ENCODE measurements around the gene CABLES1.
A peak's percentile ranks its signal among the peaks of the same experiment; 100 is the strongest.
"Not testable (repeated sequence)": the region's sequence is repeated elsewhere in the genome, so short reads cannot be mapped to it uniquely, and the experiment has no call there.

Gene CABLES1

DNA sequence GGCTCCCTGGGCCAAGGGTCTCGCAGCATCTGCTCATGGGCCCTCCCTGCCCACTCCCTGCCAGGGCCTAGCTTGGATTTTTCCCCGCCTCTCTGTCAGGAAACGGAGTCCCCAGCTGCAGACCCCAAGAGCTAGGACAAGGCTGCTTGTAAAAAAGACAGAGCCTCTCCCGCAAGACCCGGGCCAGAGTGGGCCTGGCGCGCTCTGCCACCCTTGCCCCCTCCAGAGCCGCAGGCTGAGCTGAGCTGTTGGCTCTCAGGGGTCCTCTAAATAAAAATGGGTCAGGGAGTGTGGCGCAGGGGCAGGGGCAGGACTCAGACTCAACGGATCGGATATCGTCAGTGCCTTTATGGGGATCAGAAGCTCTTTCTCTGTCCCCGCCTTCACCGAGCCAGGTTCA is 112.6 kb downstream of the CABLES1 start:
- DNase-seq, result no peak

DNA sequence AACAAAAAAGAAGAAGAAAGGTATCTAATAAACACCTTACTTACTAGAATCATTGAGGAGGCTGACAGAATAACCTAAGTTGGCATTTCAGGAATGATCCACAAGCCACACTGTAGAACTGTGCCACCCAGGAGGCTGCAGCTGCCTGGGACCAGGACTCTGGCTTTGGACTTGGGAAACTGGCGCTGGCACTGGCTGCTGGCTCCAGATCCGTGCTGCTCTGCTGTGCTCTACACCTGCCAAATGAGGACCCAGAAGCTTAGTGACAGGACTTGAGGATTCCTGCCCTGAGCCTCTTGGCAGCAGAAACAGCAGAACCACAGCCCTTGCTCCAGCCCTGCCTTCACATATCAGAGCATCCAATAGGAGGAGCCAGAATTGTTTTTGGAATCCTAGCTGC is 113.5 kb downstream of the CABLES1 start:
- no peak for DNase-seq

DNA sequence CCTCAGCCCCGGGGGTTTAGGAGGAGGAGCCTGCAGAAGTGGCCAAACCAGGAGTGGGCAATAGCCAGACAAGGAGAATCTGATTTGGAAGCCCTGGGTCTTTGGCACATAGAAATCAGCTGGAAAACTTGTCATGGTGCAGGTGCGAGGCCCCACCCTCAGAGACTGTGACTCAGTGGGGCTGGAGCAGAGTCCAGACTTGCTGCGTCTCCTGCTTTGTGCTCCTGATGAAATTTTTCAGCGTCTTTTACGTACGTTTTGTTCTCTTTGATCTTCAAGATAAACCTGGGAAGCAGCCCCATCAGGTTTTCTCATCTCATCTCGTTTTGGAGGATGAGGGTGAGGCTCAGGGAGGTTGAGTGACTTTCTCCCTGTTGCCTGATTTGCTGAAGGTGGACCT is 114.1 kb downstream of the CABLES1 start:
- DNase-seq, result no peak

DNA sequence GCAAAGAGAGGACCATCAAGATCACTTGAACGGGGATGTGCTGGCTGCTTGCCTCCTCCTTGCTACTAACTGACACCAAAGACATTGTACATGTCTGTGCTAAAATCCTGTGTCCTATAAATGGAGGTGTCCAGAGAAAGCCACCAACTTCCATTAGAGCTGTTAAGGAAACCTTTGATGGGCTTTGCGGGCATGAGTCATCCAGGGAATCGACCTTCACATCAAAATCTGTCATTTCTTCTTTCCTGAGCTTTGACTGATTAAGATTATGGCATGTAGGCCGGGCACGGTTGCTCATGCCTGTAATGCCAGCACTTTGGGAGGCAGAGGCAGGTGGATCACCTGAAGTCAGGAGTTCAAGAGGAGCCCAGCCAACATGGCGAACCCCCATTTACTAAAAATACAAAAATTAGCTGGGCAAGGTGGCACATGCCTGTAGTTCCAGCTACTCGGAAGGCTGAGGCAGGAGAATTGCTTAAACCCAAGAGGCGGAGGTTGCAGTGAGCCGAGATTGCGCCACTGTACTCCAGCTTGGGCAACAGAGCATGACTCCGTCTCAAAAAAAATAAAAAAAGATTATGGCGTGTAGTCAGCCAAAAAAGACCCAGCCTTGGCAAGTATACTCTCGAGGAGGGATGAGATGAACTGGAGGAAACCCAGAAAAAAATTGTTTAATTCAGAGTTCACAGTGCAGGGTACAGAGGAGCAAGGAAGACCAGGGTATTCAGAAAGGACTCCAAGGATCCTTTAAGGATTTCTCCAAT is 115.8 kb downstream of the CABLES1 start:
- no peak for DNase-seq

DNA sequence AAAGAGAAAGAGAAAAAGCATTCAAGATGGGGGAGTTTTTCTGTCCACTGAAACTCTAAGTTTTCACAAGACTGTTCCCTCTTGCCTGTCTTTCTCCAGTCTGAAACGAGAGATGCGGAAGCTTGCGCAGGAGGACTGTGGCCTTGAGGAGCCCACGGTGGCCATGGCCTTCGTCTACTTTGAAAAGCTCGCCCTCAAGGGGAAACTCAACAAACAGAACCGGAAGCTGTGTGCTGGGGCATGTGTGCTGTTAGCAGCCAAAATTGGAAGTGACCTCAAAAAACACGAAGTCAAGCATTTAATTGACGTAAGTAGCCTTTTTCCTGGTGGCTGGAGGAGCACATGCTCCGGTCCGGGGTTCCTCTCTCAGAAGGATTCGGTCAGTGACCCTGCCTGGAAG is 118.3 kb downstream of the CABLES1 start:
- DNase-seq, result no peak

DNA sequence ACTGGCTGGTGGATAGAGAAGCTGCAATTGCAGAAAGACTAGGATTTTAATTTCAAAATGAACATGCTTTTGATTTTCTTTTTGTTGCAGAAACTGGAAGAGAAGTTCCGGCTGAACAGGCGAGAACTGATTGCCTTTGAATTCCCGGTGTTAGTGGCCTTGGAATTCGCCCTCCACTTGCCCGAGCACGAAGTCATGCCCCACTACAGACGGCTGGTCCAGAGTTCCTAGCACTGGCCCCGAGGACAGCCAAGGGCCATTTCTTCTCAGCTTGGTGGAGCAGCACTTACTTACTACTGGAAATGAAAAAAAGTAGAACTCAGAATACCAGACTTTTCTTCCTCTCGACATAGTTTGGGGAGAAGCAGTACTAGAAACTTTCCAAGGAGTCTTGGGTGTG is 121.9 kb downstream of the CABLES1 start:
- DNase-seq, result no peak

DNA sequence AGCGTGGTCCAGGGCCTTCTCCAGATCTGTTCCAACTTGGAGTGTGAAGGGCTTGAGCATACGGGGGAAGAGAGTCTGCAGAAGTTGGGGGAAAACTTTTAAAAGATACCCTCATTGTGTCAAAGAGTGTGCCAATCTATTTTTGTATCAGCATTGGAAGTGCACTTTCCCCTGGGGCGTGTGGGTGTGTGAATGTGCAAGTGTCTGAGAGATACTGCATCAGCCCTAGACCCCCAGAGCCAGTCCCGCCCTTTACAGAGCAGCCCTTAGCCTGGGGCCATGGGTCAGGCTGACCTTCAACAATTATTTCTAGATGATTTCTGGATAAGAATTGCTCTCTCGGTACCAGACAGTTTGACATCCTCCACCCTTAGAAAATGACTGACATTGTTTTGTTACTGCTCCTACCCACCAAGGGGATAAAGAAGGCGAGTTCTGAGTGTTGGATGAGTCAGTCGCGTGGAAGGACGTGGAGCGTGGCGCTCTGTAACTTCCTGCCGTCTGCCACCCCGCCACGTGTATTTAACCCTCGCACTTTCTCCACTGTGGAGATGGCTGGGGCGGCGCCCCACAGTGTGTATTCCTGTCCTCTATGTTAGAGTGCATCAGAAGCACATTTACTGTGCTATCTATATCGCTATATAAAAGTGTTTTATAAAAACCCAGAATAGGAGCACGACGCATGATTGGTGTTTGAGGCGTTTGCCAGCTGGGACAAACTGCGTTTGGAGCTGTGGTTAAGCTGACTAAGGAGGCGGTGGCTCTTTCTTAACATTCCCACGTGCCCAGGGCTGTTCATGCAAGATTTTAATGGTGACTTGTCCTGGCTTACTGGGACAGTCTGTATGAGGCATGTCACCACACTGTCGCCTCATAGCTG is 122.6 kb downstream of the CABLES1 start:
- DNase-seq, result peak; percentile 53

DNA sequence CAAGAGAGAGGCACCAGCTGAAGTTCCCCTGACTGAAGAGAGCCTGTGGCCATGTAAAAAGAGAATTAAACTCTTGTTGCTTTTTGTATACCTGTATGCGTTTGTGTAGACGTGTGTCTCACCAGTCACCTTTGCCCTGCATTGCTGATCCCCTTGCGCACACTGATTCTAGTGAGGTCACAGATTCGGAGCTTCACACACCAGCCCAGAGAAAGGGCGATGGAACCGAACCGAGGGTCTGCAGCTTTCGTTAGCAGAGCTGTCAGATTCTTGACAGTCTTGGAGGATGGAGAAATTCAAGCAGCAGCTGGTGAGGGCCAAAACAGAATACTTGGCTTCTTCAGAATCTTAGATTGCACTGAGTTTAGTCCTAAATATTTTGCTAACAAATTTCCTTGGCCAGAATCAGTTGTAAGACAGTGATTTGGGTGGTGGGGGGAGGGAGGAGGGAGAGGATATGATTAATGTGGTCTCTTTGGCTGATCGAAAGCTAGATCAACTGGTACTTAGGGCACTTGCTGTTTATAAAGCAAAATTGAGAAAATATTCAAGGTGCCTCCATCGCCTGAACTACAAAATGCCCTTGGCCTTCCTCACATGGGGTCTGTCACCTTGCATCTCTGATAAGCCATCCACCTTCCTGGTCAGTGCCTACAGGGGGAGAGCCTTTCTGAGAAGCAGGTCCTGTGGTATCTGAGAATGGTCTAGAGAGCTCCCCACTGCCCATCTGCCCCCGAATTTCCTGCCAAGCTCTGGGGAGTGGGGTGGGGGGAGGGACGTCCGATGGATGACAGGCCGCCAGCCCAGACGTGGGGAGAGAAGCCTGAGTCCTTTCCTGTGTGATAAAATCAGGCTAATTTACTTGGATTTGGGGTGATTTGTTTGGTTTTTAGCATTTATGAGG is 123.5 kb downstream of the CABLES1 start:
- no peak for DNase-seq

DNA sequence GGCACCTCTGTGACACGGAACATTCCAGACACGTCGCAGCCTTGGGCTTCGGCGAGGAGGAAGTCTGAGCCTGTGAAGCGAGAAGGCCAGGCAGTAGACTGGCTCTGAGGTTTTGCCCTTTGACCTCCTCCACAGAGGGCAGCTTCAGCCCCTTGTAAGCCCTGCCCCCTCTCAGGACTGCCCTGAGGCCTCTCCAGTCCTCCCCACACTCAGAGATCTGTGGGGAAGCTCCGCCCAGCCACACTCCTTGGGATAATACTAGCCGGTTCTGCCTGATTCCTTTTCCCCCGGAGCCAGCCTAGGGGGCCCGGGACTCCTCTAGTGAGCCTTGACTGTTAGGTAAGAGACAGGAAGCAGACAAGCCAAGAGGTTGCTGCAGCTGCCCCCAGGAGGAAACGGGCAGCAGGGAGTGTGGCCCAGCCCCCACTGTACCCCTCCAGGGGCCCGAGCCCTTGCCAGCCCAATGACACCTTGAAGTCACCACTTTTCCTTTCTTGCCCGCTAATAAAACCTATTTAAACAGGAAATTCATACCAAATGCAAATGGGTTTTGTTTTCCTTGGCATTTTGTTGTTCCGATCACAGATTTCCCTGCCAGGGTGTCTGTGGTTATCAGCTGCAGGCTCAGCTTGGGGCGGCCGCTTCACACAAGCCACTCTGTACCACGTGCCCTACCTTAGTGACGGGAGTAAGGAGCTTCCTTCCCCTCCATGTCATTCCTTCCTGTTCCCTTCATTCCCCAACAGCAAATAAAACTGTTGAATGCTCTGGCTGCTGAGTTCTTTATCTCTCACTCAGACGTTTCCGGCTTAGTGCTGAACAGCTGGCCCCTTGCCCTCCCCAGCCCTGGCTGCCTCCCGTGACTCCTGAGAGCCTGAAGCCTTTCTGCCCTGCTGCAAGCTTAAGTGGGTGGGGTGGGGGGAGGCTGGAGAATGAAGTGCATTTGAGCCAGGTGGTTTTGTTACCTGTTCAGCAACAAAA is 124.7 kb downstream of the CABLES1 start:
- DNase-seq, result peak; percentile 86

DNA sequence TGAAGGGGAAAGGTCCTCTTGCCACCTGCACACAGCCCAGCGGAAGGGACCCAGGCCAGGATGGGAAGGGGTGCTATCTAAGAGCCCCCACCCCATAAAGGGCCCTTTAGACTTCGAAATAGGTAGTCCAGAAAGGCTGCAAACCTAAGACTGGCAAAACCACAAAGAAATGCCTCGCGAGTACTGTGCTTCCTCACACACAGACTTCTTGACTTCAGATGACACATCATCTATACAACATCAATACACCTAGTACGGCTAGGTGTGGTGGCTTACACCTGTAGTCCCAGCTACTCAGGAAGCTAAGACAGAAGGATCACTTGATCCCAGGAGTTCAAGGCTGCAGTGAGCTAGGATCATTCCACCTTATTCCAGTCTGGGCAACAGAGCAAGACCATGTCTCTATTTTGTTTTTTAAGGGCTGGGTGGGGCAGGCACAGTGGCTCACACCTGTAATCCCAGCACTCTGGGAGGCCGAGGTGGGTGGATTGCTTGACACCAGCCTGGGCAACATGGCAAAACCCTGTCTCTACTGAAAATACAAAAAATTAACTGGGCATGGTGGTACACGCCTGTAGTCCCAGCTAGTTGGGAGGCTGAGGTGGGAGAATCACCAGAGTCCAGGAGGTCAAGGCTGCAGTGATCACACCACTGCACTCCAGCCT is 125.8 kb downstream of the CABLES1 start:
- DNase-seq, result no peak

DNA sequence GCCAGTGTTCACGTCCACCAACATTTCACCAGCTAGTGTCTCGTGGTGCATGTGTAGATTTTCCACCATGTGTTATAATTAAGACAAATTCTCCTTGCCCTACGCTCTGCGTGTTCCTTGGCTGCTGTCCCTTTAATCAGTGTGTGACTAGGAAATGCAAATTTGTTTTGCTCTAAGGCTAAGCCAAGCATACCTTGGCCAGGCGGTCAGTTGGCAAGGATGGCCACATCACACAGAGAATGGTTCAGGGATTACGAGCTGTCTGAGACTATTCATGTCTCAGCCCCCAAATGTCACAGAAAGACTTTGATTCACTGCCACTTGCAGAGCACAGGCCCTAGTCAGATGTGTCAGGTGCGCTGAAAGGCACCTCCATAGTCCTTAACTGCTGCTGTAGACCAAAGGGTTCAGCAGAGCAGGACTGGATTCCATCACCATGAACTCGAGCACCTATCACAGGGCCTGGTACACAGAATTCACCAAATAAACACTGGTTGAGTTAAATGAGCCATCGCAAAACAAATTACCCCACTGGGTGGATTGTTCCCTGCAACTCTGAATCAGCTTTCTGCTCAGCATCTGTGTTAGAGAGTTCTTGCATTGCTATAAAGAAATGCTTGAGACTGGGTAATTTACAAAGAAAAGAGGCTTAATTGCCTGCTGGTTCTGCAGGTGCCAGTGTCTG is 128.4 kb downstream of the CABLES1 start:
- DNase-seq, result no peak

DNA sequence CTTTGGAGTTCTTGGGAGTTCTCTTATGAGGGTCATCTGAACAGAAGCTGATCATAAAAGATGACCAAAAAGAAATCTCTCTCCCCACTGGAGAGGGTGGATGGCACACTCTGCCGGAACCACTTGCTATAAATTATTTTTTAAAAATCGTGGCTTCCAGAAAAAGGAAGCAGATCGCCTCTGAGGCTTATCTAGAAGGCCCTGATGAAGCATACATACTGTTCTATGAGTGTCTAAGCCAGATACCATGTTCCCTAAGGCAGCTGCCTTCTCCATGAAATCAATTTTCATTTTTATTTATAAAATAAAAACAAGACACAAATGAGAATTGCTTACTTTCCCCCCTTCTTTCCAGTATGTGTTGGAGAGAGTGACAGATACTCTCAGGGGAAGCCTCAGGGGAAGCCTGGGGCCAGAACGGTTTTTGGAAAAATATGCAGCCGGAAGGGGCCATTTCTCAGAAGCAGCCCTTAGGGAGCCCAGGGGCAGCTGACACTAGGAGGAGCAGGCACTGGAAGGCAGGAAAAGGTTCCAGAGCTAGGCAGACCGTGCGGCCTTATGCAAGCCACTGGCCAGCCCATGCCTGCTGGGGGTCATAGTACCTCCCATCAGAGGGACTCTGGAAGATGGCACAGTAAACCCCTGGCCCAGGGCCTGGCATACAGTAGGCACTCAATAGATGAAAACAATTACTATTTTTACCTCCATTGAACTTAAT is 130.6 kb downstream of the CABLES1 start:
- no peak for DNase-seq

DNA sequence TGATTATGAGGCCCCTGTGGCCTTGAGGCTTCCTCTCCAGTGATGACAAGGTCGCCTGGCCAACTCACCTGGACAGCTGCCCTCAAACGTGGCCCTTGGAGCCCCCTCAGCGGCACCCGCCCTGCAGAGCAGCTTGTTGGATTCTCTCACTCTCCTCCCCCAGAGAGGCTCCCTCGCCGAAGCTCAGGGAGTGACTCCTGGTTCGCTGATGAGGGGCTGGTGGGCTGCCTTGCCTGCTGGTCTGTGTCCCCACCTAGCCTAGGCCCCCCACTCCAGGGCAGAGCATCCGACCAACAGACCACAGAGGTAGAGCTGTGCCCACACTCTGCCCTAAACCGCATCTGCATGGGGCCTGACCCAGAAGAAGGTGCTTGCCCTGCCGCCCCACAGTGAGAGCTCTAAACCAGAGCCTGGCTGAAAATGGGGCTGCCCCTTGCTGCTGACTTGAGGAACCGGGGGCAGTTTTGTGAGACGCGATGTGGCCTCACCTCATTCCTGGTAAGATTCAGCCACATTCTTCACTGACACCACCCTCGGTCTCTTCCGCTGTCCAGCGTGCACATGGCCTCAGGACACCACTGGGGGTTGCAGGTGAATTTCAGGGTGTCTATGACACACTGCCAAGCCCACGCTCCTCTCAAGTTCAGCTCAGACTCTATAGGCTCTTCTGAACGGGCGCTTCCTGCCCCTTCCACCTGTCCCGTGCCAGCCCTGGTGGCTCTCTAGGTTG is 131.6 kb downstream of the CABLES1 start:
- no peak for DNase-seq

DNA sequence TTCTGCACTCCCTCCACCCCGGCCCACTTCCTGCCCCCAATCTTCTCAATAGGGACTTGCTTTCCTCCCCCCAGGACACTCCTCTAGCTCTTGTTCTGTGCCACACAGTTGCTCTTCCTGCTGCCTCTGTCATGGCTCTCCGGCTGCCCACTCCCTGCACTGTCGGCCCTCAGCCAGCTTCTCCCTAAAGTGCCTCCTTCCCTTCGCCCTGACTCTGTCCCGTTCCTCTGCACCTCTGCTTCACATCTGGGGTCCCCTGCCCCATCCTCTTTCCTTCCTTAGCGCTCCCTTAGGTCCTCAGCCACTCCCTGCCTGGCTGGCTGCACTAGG is 132.1 kb downstream of the CABLES1 start:
- no peak for DNase-seq

DNA sequence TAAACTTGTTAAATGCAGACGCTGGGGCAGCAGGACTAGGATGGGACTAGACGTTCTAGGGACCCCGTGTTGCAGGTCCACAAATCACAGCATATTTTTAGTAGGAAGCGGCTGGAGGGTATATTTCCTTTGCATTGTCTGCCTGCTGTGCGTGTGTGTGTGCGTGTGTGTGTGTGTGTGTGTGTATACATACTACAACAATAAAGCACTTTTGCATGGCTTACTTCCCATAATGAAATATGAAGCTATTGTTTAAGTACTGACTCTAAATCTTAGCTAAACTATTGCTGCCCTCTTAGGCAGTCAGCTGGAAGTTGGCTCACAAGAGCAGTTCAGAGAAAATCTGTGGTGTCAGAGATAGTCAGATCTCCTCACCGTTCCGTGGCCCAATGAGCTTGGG is 133.4 kb downstream of the CABLES1 start:
- DNase-seq, result no peak

DNA sequence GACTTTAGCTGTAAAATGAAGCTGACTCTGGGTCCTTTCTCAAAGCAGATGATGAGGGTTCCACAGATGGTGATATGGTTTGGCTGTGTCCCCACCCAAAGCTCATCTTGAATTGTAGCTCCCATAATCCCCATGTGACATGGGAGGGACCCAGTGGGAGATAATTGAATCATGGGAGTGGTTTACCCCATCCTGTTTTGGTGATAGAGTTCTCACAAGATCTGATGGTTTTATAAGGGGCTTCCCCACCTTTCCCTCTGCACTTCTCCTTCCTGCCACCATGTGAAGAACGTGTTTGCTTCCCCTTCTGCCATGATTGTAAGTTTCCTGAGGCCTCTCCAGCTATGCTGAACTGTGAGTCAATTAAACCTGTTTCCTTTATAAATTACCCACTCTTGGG is 133.8 kb downstream of the CABLES1 start:
- not testable (repeated sequence) for DNase-seq

DNA sequence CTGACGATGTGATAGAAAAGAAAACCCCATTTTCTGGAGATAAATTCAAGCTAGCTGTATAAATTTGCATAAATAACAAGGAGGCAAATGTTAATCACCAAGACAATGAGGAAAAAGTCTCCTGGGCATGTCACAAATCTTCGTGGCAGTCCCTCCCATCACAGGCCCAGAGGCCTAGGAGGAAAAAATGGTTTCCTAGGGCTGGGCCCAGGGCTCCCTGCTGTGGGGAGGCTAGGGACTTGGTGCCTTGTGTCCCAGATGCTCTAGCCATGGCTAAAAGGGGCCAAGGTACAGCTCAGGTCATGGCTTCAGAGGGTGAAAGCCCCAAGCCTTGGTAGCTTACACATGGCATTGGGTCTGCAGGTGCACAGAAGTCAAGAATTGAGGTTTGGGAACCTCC is 134.6 kb downstream of the CABLES1 start:
- DNase-seq, result no peak

DNA sequence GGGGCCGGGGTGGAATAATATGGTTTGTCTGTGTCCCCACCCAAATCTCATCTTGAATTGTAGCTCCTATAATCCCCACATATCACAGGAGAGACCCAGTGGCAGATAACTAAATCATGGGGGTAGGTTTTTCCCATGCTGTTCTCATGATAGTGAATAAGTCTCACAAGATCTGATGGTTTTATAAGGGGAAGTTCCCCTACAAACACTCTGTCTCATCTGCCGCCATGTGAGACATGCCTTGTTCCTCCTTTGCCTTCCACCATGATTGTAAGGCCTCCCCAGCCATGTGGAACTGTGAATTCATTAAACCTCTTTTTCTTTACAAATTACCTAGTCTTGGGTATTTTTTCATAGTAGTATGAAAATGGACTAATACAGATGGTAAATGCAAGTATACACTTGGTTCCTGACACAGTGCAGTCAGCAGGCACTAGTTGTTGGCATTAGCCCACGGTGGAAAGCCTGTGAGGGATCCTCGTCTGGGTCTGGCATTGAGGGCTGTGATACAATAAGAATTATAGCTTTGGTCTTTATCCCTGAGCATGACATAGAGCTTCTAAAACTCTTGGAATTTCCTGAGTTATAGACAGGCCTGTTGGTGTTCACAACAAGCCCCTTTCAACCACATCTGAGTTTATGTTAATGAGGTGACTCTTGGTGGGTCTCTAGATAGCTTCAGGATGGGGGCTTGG is 135.8 kb downstream of the CABLES1 start:
- peak; percentile 29 for DNase-seq
